ENCODE measurements around the gene VPS50.

The VPS50 gene

DNA sequence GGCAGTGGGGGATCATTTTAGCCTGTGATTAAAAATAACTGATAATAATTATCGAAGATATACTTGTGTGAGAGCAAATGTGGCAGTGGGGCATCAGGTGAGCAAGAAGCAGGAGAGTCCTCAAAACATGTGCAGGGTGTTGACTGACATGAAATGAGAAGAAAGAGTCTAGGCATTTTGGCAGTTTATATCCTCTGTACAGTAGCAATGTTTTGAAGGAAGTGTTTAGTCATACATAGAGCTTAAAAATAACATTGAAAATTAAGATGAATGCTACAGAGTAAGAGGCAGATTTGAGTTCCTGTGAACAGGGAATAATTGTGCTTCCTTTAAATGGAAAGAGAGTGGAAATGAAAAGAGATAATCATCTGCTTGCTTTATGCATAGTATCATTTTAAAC lies 47.4 kb downstream of the VPS50 start:
- no peak overlapping the region for H3K27ac ChIP-seq (ENCODE audit: low read length)
- no peak for DNase-seq
- H3F3A ChIP-seq (ENCODE audit: insufficient read depth, low read length) = no peaks in the 10 kb centered on the region
- H3K9me2 ChIP-seq (replicated peaks; ENCODE audit: insufficient read depth, low read length) = no peaks in the 10 kb centered on the region
- no peaks in the 10 kb centered on the region for H4K20me1 ChIP-seq (ENCODE audit: insufficient read depth, low read length)
- no peaks in the 10 kb centered on the region for H3K79me2 ChIP-seq (ENCODE audit: low read length)
- peaks cover 2% of the 10 kb centered on the region; the same call in 1 of the 2 replicates for H3K36me3 ChIP-seq (replicated peaks; ENCODE audit: insufficient read depth, low read length)
- no peak overlapping the region for H3K9ac ChIP-seq (ENCODE audit: low read length)
- no peaks in the 10 kb centered on the region for H3K9me3 ChIP-seq (replicated peaks; ENCODE audit: insufficient read depth, low read length)
- no peaks in the 10 kb centered on the region for H3K4me1 ChIP-seq (ENCODE audit: low read length)
- no peaks in the 10 kb centered on the region for H3K27me3 ChIP-seq (replicated peaks; ENCODE audit: insufficient read depth, low read length)
- no peak overlapping the region for H3K4me3 ChIP-seq (ENCODE audit: low read length)
- H2AFZ ChIP-seq (ENCODE audit: low read length) = no peak overlapping the region
- H3K4me2 ChIP-seq (ENCODE audit: low read depth, low read length) = no peak overlapping the region
- no peak for TF ChIP-seq EZH2 (optimal IDR thresholded peaks at IDR 0.05; ENCODE audit: low read depth, low read length)
- TF ChIP-seq, protein P1, sequence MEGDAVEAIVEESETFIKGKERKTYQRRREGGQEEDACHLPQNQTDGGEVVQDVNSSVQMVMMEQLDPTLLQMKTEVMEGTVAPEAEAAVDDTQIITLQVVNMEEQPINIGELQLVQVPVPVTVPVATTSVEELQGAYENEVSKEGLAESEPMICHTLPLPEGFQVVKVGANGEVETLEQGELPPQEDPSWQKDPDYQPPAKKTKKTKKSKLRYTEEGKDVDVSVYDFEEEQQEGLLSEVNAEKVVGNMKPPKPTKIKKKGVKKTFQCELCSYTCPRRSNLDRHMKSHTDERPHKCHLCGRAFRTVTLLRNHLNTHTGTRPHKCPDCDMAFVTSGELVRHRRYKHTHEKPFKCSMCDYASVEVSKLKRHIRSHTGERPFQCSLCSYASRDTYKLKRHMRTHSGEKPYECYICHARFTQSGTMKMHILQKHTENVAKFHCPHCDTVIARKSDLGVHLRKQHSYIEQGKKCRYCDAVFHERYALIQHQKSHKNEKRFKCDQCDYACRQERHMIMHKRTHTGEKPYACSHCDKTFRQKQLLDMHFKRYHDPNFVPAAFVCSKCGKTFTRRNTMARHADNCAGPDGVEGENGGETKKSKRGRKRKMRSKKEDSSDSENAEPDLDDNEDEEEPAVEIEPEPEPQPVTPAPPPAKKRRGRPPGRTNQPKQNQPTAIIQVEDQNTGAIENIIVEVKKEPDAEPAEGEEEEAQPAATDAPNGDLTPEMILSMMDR (IDR thresholded peaks at IDR 0.05; ENCODE audit: low read length) = no peak

DNA sequence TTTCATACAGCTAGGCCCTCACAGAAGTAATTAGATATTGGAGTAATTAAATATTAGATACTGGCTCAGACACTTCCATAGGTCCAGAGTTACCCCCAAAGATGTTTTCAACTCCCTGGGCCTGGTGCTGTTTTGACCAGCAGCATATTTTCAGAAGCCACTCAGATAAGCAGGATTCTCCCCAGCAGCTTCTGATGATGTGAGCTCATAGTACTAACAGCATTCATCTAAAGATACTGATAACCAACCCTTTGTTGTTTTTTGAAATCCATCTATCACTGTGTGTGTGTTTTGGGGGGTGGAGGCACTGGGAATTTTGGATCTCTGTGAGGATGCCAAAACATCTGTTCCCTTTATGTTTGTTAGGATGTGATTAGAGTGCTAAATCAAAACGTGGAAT lies 52.7 kb downstream of the VPS50 start:
- Histone ChIP-seq H4K20me1 (ENCODE audit: insufficient read depth, low read length) (no peaks in the 10 kb centered on the region), H3K4me2 (ENCODE audit: low read depth, low read length) (no peak overlapping the region), H3K27ac (ENCODE audit: low read length) (no peak overlapping the region), H3K4me1 (ENCODE audit: low read length) (no peaks in the 10 kb centered on the region), H3K4me3 (ENCODE audit: low read length) (no peak overlapping the region), H2AFZ (ENCODE audit: low read length) (no peak overlapping the region), H3K9ac (ENCODE audit: low read length) (no peak overlapping the region), H3K9me3 (replicated peaks; ENCODE audit: insufficient read depth, low read length) (no peaks in the 10 kb centered on the region), H3K27me3 (replicated peaks; ENCODE audit: insufficient read depth, low read length) (no peaks in the 10 kb centered on the region), H3K9me2 (replicated peaks; ENCODE audit: insufficient read depth, low read length) (no peaks in the 10 kb centered on the region), H3K79me2 (ENCODE audit: low read length) (no peaks in the 10 kb centered on the region), H3F3A (ENCODE audit: insufficient read depth, low read length) (no peaks in the 10 kb centered on the region), H3K36me3 (replicated peaks; ENCODE audit: insufficient read depth, low read length) (no peaks in the 10 kb centered on the region)
- TF ChIP-seq, protein P1 (IDR thresholded peaks at IDR 0.05; ENCODE audit: low read length) = no peak
- TF ChIP-seq EZH2phosphoT487 (IDR thresholded peaks at IDR 0.05; ENCODE audit: low read length) = no peak
- TF ChIP-seq EZH2 (optimal IDR thresholded peaks at IDR 0.05; ENCODE audit: low read depth, low read length) = no peak
- no peak for DNase-seq

DNA sequence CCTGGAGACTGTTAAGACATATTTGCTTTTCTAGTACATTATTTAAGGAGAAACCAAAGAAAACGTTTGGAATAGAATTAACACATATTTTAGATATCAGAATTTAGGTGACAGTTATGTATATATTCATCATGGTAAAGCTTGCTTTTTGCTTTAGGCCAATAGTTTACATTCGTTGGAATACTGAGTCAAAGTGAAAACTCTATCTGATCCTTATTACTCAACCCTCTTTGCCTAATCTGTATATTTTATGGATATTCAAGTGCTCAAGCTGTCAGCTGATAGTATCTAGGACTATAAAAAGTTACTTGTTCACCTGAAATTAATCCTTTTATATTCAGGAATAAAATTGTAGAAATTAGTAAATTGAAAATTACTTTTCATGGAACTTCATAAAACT lies 61.1 kb downstream of the VPS50 start:
- H3K4me3 ChIP-seq (ENCODE audit: low read length) = no peak overlapping the region
- no peaks in the 10 kb centered on the region for H3K27me3 ChIP-seq (replicated peaks; ENCODE audit: insufficient read depth, low read length)
- H3K79me2 ChIP-seq (ENCODE audit: low read length) = no peaks in the 10 kb centered on the region
- no peaks in the 10 kb centered on the region for H3K36me3 ChIP-seq (replicated peaks; ENCODE audit: insufficient read depth, low read length)
- no peak overlapping the region for H3K27ac ChIP-seq (ENCODE audit: low read length)
- H3K4me2 ChIP-seq (ENCODE audit: low read depth, low read length) = no peak overlapping the region
- DNase-seq = no peak
- H3K9me2 ChIP-seq (replicated peaks; ENCODE audit: insufficient read depth, low read length) = no peaks in the 10 kb centered on the region
- TF ChIP-seq, protein P1 (IDR thresholded peaks at IDR 0.05; ENCODE audit: low read length) = no peak
- TF ChIP-seq EZH2phosphoT487 (IDR thresholded peaks at IDR 0.05; ENCODE audit: low read length) = no peak
- TF ChIP-seq EZH2 (optimal IDR thresholded peaks at IDR 0.05; ENCODE audit: low read depth, low read length) = no peak
- no peak overlapping the region for H2AFZ ChIP-seq (ENCODE audit: low read length)
- no peaks in the 10 kb centered on the region for H3K4me1 ChIP-seq (ENCODE audit: low read length)
- H3F3A ChIP-seq (ENCODE audit: insufficient read depth, low read length) = no peaks in the 10 kb centered on the region
- no peaks in the 10 kb centered on the region for H4K20me1 ChIP-seq (ENCODE audit: insufficient read depth, low read length)
- H3K9me3 ChIP-seq (replicated peaks; ENCODE audit: insufficient read depth, low read length) = no peaks in the 10 kb centered on the region
- no peak overlapping the region for H3K9ac ChIP-seq (ENCODE audit: low read length)

All from MM.1S (cell line).